Activated naive CD4-positive, alpha-beta T cell treated with anti-CD3 and anti-CD28 coated beads, Interleukin-2, amount 50 U/mL, for 24 hours (primary cell): Measurements from ENCODE around the gene WNT3.

Experiments
- H3K27ac Mint-ChIP-seq: one replicate; pipeline ENCODE4 v1.8.0; 2021; ENCODE audit warnings: mild to moderate bottlenecking, mixed read lengths
- H3K27me3 Mint-ChIP-seq: one replicate; pipeline ENCODE4 v1.8.0; 2021; ENCODE audit warnings: mixed read lengths
- H3K36me3 Mint-ChIP-seq: one replicate; pipeline ENCODE4 v1.8.0; 2021; ENCODE audit warnings: mixed read lengths
- H3K4me1 Mint-ChIP-seq: one replicate; pipeline ENCODE4 v1.8.0; 2021; ENCODE audit warnings: mixed read lengths
- H3K4me3 Mint-ChIP-seq: one replicate; pipeline ENCODE4 v1.8.0; 2021; ENCODE audit warnings: mild to moderate bottlenecking, mixed read lengths
- H3K9me3 Mint-ChIP-seq: one replicate; pipeline ENCODE4 v1.8.0; 2021; ENCODE audit warnings: mixed read lengths

The WNT3 gene

DNA sequence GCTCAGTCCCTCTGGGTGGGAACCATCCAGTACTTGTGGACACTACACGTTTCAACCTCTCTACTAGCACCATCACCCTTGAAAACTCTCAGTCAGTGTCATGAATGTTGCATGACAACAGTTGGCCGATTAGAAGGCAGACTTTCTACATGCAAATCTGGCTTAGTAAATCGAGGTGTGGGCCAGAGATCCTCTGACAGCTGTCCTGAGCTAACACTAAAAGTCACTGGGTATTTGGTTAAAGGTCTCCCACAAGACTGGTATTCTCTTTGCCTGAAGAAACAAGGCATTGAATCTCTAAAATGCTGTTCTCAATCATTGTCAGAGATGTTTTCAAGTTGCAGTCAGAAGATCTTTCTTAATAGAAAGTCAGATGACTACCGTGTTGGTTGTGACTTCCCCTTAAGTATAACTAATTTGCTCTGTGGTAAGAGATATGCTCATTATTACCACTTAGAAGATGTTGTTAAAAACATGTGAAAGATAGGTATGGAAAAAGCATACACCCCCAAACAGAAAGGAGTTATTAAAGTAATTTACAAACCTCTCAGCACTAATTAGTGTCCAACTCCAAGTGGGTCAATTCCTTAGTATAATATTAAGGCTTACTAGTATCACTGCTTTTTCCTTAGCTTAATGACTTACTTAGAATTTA, 62.3 kb downstream of the WNT3 start:
- Mint-ChIP-seq H3K36me3 (peaks cover 16% of the 10 kb centered on the region), H3K27ac (no peak overlapping the region), H3K9me3 (no peaks in the 10 kb centered on the region), H3K4me1 (no peaks in the 10 kb centered on the region), H3K27me3 (no peaks in the 10 kb centered on the region), H3K4me3 (no peak overlapping the region)

DNA sequence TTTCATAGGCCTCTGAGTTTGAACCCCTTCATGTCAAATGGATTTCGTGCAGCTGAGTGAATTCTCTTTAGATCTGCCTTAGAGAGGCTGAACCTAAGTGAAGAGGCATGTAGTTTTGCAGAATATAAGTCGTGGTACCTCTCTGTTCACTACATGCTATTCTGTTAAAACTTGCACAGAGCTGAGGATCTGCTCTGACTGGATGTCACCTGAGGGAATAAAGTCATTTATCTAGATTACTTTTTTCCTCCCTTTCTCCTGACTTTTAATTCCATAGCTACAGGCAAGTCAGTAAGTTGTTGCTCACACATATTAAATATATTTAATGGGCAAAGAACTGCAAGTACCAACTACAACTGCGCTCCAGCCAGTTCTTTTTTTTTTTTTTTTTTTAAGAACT, 64.7 kb downstream of the WNT3 start:
- Mint-ChIP-seq H3K9me3 (no peaks in the 10 kb centered on the region), H3K4me1 (no peaks in the 10 kb centered on the region), H3K27ac (no peak overlapping the region), H3K4me3 (no peak overlapping the region), H3K27me3 (no peaks in the 10 kb centered on the region), H3K36me3 (peaks cover 15% of the 10 kb centered on the region)

DNA sequence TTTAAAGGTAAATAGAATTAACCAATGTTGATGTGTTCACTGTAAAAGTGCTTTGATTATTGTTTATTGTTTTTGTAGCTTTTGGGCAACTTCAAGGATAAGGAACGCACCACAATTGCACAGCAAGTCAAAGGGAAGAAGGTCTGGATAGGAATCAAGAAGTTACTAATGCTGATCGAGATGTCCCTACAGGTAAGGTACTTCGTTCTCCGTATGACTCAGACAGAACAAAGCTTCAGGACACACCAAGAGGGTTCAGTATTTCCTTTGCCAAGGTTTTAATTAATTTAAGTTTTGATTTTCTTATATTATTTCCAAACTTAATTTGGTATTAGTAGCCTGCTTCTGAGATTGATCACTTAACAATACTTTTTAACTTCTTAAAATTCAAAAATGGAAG, 67.1 kb downstream of the WNT3 start:
- no peaks in the 10 kb centered on the region for H3K27me3 Mint-ChIP-seq
- H3K4me3 Mint-ChIP-seq, result no peak overlapping the region
- H3K4me1 Mint-ChIP-seq, result no peaks in the 10 kb centered on the region
- H3K36me3 Mint-ChIP-seq, result peaks cover 12% of the 10 kb centered on the region
- no peaks in the 10 kb centered on the region for H3K9me3 Mint-ChIP-seq
- H3K27ac Mint-ChIP-seq, result no peak overlapping the region

DNA sequence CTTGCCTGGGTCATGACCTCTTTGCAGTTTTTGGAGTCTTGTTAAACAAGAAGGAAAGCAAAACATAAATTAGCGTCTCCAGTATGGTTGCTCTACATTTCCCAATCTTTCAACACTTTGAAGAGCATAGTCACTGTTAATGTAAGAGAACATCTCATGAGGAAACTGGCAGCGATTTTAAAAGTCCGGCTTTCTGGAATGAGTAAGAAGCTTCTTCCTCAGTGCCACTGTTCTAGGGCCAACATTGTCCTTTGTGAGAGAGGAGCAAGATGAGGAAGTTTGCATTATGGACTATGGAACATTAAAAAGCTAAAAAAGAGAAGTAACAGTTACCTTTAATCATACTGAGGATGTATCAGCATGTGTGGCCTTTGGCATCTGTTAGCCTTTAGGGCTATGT, 73.1 kb downstream of the WNT3 start:
- Mint-ChIP-seq H3K4me3 (no peak overlapping the region), H3K9me3 (no peaks in the 10 kb centered on the region), H3K27me3 (no peaks in the 10 kb centered on the region), H3K4me1 (no peaks in the 10 kb centered on the region), H3K27ac (no peak overlapping the region), H3K36me3 (peaks cover 9% of the 10 kb centered on the region)

DNA sequence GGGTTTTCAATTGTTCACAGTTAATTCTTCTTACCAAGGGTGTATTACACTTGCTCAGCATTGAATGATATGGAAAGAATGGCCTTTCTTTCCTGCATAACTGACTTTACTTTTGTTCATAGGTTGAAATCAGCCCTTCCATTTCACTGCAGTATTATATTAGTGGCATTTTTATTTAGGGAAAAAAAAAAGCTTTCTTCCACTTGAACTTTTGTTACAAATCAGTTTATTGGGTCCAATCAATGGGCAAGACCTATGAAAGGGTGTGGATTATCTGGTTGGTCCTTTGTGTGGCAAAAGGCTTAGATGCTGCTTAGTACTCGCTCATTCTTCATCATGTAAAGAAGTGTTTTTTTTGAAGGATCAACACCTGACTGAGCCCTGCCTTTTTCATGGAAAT, 74.1 kb downstream of the WNT3 start:
- no peak overlapping the region for H3K27ac Mint-ChIP-seq

DNA sequence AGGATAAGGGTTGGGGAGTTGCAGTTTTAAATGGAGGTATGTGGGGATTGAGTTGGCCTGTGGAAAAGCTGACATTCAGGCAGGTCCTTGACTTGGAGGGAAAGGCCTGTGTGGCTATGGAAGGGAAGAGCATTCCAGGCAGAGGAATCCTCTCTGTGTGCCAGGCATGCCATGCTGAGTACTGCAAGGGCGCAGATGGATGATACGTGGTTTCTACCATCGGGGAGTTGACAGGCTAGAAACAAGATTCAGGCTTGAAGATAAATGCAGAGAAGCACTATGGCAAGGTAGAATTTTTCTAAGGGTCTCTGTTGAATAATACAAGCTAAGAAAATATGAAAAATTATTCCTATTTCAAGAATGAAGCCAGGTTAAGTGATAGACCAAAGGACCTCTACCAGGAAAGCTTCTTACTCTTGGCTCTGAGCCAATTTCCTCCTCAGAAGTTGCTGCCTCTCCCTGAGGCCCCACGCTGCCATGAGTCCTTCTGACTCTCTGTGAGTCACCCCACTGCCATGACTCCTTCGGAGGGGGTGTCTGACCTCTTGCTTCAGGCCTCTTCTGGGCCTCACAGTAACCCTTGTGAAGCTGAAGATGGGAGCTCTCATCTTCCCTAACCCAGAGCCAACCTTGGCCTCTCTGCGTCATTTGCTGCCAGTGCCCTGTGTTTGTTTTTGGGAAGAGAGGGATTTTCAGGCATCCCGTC, 75.8 kb downstream of the WNT3 start:
- H3K27me3 Mint-ChIP-seq, result no peaks in the 10 kb centered on the region
- no peaks in the 10 kb centered on the region for H3K9me3 Mint-ChIP-seq
- H3K27ac Mint-ChIP-seq, result no peak overlapping the region
- H3K4me3 Mint-ChIP-seq, result no peak overlapping the region
- H3K36me3 Mint-ChIP-seq, result peaks cover 8% of the 10 kb centered on the region
- H3K4me1 Mint-ChIP-seq, result no peaks in the 10 kb centered on the region

More for the DNA sequence above, 74.1 kb downstream of the WNT3 start:
- peaks cover 10% of the 10 kb centered on the region for H3K36me3 Mint-ChIP-seq
- no peaks in the 10 kb centered on the region for H3K9me3 Mint-ChIP-seq
- no peaks in the 10 kb centered on the region for H3K4me1 Mint-ChIP-seq
- no peak overlapping the region for H3K4me3 Mint-ChIP-seq
- H3K27me3 Mint-ChIP-seq, result no peaks in the 10 kb centered on the region

DNA sequence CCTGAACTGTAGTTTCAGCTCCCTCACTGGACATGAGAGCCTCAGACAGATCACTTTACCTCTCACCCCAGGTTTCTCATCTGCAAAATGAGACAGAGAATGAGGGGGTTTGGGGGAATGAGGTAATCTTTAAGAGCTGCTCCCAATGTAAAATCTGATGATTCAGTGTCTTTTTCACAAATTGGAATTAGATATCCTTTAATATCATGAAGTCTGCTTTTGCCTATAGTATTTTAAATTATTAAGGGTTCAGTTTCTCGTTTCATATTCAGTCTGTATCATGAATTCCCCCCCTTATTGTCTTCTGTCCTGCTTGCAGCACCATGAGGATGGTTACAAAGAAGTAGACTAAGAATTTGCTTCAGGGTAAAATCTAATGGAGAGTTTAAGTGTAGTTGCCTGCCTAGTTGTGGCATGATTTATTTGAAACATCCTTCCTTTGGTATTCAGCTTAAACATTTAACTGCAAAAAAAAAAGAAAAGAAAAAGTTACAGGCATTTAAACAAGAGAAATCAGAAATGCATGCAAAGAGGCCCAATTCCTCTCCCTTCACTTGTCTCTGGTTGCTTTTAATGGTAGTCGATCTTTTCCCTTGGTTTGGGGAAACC, 77.3 kb downstream of the WNT3 start:
- H3K4me1 Mint-ChIP-seq, result no peaks in the 10 kb centered on the region
- no peak overlapping the region for H3K4me3 Mint-ChIP-seq
- no peak overlapping the region for H3K27ac Mint-ChIP-seq
- H3K36me3 Mint-ChIP-seq, result peaks cover 6% of the 10 kb centered on the region
- no peaks in the 10 kb centered on the region for H3K27me3 Mint-ChIP-seq
- no peaks in the 10 kb centered on the region for H3K9me3 Mint-ChIP-seq

DNA sequence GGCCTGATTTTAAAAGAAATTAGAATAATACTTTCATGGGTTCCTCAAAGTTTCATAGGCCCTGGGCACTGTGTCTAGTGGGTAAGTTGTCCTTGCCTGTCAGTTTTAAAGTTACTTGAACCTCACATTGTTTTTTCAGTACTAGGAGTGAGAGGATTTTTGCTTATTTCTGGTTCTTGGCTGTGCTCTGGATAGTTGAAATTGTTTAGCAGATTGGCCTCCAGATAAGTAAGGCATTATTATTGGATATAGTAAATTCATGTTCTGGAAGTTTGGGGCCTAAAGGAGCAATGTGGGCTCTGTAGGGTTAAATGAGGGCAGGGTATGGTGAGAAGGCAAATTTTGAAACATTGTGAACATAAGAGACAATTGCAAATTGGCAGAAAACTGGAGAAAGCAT, 78.5 kb downstream of the WNT3 start:
- Mint-ChIP-seq H3K9me3 (no peaks in the 10 kb centered on the region), H3K27ac (no peak overlapping the region), H3K4me1 (no peaks in the 10 kb centered on the region), H3K4me3 (no peak overlapping the region), H3K27me3 (no peaks in the 10 kb centered on the region), H3K36me3 (peaks cover 4% of the 10 kb centered on the region)

DNA sequence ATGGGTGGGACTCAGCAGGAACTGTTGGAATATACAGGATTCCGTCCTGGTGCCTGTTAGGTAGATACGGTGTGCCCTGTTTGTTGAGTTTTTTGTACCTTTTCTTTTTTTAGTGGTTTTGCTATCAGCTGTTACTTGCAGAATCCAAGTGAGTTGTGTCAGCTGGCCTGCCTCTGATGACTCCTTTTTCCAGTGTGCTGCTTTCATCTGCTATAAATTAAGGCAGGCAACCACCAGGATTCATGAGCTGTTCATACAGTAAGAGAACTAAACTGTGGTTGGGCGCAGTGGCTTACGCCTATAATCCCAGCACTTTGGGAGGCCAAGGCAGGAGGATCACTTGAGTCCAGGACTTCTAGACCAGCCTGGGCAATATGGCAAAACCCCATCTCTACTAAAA, 79.9 kb downstream of the WNT3 start:
- H3K4me1 Mint-ChIP-seq, result no peaks in the 10 kb centered on the region
- H3K4me3 Mint-ChIP-seq, result no peak overlapping the region
- no peaks in the 10 kb centered on the region for H3K9me3 Mint-ChIP-seq
- H3K36me3 Mint-ChIP-seq, result peaks cover 4% of the 10 kb centered on the region
- no peaks in the 10 kb centered on the region for H3K27me3 Mint-ChIP-seq
- no peak overlapping the region for H3K27ac Mint-ChIP-seq

DNA sequence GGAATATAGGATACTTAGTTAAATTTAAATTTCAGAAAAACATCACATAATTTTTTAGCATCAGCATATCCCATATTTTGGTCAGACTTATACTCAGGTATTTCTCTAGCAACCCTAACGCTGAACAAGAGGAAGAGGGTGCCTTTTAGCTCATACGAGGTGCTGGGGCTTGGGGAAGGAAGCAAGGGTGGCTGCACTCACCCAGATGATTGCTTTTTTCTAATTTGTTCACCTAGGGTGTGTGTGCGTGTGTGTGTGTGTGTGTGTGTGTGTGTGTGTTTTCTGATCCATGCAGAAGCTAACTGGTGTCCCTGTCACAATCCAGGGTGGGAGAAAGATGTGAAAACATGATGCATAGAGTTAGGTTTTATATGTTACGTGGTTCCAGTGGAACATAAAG, 81.2 kb downstream of the WNT3 start:
- Mint-ChIP-seq H3K4me3 (no peak overlapping the region), H3K36me3 (peaks cover 4% of the 10 kb centered on the region), H3K4me1 (no peaks in the 10 kb centered on the region), H3K27ac (no peak overlapping the region), H3K9me3 (no peaks in the 10 kb centered on the region), H3K27me3 (no peaks in the 10 kb centered on the region)

DNA sequence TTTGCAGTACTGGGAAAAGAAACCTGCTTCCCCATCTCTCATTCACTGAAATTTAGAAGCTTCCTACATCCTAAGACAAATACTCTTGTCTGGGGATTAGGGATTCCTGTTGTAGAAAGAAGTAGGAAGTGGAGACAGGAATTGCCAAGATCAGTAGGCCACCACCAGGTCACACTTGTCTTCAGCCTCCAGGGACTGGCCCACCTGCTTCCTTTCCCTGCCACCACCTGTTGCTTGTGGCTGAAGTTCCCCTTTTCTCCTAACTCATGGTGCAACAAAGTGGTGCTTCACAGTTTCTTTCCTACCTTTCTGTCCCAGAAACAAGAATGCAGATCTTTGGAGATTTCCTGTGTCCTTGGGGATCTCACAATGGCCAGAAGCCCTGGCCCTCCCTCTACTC, 82.4 kb downstream of the WNT3 start:
- Mint-ChIP-seq H3K4me1 (no peaks in the 10 kb centered on the region), H3K9me3 (no peaks in the 10 kb centered on the region), H3K4me3 (no peak overlapping the region), H3K27me3 (no peaks in the 10 kb centered on the region), H3K36me3 (peaks cover 8% of the 10 kb centered on the region), H3K27ac (no peak overlapping the region)

DNA sequence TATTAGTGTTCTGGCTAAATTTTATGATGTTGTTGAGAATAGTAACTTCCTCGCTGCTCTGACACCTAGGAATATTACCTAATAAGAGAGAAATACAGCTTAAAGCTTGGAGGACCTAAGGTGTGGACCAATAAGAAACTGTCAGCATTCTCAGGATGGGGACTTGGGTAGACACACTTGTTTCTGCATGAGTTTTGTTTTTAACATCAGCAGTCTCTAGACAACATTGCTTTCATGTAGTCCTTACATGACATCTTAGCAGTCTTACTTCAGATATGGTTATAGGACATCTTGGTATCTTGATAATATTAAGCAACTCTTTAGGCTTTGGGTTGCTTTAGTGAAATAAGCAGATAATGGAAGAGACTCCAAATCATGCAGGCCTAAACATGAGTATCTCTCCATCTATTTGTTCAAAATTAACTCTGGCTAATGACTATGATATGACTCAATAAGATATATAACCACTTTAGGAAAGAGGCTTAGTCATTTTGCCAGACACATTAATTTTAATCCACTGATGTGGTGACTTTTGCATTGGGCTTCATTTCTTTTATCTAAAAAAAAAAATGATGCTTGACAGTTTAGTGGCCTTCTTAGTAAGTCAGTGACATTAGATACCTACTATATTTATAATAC, 84.5 kb downstream of the WNT3 start:
- Mint-ChIP-seq H3K36me3 (peaks cover 12% of the 10 kb centered on the region), H3K27me3 (no peaks in the 10 kb centered on the region), H3K4me3 (no peak overlapping the region), H3K27ac (no peak overlapping the region), H3K9me3 (no peaks in the 10 kb centered on the region), H3K4me1 (no peaks in the 10 kb centered on the region)

DNA sequence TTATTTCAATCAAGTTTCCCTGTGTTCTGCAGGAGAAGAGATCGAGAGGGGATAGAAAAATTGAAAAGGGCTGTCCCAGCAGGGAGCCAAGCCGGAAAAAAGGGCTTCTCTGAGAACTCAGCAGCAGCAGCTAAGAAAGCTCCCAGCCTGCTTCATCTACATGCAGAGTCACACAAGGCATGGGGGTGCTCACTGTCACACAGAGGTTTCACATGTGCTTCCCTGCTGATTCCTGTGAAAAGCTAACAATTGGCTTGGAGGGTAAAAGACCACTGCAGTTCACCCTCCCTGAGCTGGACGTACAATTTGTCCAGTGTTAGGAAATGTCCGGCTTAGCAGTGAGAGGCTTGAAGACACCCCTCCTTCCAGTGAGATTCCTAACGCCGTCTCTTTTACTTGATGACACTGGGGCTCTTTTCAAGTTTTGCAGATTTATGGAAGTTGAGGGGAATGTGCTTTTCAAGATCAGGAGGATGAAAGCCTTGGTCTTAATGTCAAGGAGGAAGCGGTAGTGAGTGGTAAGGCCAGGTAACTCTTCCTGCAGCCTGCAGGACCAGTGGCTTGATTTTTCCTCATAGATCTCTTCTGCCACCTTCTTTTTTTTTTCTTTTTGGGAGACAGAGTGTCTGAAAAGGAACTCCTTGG, 85.6 kb downstream of the WNT3 start:
- Mint-ChIP-seq H3K27me3 (no peaks in the 10 kb centered on the region), H3K27ac (no peak overlapping the region), H3K4me3 (no peak overlapping the region), H3K36me3 (peaks cover 12% of the 10 kb centered on the region), H3K4me1 (no peaks in the 10 kb centered on the region), H3K9me3 (no peaks in the 10 kb centered on the region)

DNA sequence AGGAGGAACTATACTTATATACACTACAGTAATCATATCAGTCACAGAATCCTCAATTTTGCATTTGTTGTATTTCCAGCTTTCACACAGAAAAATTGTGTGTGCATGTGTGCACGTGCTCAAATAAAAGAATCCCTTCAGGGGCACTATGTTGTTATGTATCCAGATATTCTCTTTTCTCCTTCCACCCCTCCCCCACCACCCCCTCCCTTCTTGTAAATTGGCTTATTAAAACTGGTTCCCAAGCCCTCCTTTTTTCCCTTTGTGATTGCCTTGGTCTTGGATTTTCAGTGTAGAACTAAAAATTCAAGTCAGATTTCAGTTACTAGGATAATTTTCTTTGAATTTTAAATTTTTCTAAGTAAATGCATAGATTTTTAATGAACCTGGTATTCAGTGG, 86.3 kb downstream of the WNT3 start:
- no peaks in the 10 kb centered on the region for H3K27me3 Mint-ChIP-seq
- no peak overlapping the region for H3K27ac Mint-ChIP-seq
- peaks cover 15% of the 10 kb centered on the region for H3K36me3 Mint-ChIP-seq
- H3K4me1 Mint-ChIP-seq, result no peaks in the 10 kb centered on the region
- no peaks in the 10 kb centered on the region for H3K9me3 Mint-ChIP-seq
- no peak overlapping the region for H3K4me3 Mint-ChIP-seq

DNA sequence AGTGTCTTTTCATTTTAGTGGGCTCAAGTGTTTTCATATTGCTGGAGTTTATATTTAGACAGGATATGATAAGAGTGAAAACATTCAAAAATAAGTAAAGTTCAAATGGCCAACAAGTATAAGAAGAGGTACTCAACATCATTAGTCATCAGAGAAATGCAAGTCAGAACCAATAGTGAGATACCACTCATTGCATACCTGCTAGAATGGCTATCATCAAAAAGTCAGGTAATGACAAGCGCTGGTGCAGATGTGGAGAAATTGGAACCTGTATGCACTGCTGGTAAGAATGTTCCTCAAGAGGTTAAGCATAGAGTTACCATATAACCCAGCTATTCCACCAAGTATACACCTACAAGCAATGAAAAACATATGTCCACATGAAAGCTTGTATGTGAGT, 87.8 kb downstream of the WNT3 start:
- H3K36me3 Mint-ChIP-seq, result peaks cover 19% of the 10 kb centered on the region
- H3K4me3 Mint-ChIP-seq, result no peak overlapping the region
- no peaks in the 10 kb centered on the region for H3K9me3 Mint-ChIP-seq
- H3K27ac Mint-ChIP-seq, result no peak overlapping the region
- H3K4me1 Mint-ChIP-seq, result no peaks in the 10 kb centered on the region
- no peaks in the 10 kb centered on the region for H3K27me3 Mint-ChIP-seq

DNA sequence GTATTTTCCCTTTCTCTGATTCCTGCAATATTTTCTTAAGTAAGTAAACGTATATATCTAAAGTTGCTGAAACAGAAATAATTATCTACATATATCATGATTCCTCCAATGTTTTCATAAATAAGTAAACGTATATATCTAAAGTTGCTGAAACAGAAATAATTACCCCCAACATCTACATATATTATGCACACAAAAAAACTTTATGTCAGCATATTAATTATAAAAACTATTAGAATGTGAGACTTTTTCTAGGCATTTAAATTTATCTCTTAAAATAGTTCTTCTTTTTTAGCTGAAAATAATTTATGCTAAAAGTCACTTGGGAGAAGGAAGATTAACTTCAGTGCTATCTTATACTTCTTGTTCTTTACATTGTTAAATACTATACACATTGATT, 88.5 kb downstream of the WNT3 start:
- Mint-ChIP-seq H3K9me3 (no peaks in the 10 kb centered on the region), H3K27ac (no peak overlapping the region), H3K27me3 (no peaks in the 10 kb centered on the region), H3K4me1 (no peaks in the 10 kb centered on the region), H3K4me3 (no peak overlapping the region), H3K36me3 (peaks cover 19% of the 10 kb centered on the region)
